SK-N-MC (cell line): ENCODE measurements around the gene NOCT.

ENCODE experiments used
- EZH2 ChIP-seq: fragments of 200-600 bp; sonication (generic); IDR thresholded peaks from one replicate; pipeline ENCODE4 v1.6.1; 2017; ENCODE audit warnings: antibody characterized with exemption
- FOXP2 ChIP-seq: optimal IDR thresholded peaks from 2 replicates; pipeline ENCODE3; 2011; ENCODE audit warnings: mild to moderate bottlenecking, moderate library complexity; ENCODE audit not compliant: insufficient read depth; ENCODE audit errors: extremely low read length, control extremely low read depth
- POLR2AphosphoS5 ChIP-seq: IDR thresholded peaks from 2 replicates; pipeline ENCODE4 v1.6.1; 2012; ENCODE audit warnings: mild to moderate bottlenecking, low read depth, low read length, borderline replicate concordance

- no peak for TF ChIP-seq EZH2
- TF ChIP-seq POLR2AphosphoS5: no peak
- TF ChIP-seq FOXP2: no peak
These were observed 42.4 kb upstream of the NOCT start for GRCh38 chr4:138972956-138973801.
